NB4 (cell line): ENCODE results near the gene TUBGCP3.

Experiments
- DNase-seq: peaks from one replicate; pipeline ENCODE4 v3.0.0; 2010; ENCODE audit warnings: low read depth
- H3K4me3 ChIP-seq: one replicate; pipeline ENCODE4 v1.5.1; 2011; ENCODE audit warnings: mild to moderate bottlenecking, low read depth, low read length, moderate library complexity
- MYC ChIP-seq: IDR thresholded peaks from 2 replicates; pipeline ENCODE4 v1.6.1; 2011; ENCODE audit warnings: low read depth, low read length
- POLR2A ChIP-seq: IDR thresholded peaks from 2 replicates; pipeline ENCODE4 v1.6.1; 2011; ENCODE audit warnings: mild to moderate bottlenecking; ENCODE audit not compliant: insufficient read length; ENCODE audit errors: extremely low read depth
- TF ChIP-seq, protein P1 (sequence below): IDR thresholded peaks from one replicate; pipeline ENCODE4 v1.5.1; 2012; ENCODE audit warnings: low read depth, low read length
- TF ChIP-seq, protein P2 (sequence below): IDR thresholded peaks from 2 replicates; pipeline ENCODE4 v1.6.1; 2011; ENCODE audit warnings: low read depth, low read length

TUBGCP3 gene

DNA sequence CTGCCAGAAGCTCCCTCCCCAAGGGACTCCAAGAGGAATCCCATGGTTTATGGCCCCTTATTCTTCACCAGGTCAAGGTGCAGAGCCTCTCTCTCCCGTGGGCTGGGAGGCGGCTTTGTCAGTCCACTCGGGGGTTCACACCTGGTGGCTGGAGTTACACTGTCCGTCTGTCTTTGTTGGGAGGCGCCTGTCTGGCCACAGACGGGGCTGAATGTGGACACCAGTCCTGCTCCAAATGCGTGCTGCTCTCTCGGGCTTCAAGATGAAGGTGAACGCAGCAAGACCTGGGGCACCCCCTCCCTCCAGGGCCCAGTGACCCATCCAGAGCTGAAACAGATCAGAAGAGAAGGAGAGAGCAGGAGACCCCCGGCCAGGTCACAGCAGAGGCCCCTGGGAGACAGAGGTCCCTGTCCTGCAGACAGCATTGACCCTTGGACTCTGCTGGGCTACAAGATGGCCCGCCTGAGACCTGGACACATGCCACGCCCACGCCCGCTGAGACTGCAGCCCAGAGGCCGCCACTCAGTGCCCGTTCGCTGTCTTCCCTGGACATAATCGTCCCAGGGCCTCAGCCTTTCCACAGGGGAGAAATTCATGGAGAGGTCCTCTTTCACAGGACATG is 29.9 kb upstream of the TUBGCP3 start:
- TF ChIP-seq, protein P1, sequence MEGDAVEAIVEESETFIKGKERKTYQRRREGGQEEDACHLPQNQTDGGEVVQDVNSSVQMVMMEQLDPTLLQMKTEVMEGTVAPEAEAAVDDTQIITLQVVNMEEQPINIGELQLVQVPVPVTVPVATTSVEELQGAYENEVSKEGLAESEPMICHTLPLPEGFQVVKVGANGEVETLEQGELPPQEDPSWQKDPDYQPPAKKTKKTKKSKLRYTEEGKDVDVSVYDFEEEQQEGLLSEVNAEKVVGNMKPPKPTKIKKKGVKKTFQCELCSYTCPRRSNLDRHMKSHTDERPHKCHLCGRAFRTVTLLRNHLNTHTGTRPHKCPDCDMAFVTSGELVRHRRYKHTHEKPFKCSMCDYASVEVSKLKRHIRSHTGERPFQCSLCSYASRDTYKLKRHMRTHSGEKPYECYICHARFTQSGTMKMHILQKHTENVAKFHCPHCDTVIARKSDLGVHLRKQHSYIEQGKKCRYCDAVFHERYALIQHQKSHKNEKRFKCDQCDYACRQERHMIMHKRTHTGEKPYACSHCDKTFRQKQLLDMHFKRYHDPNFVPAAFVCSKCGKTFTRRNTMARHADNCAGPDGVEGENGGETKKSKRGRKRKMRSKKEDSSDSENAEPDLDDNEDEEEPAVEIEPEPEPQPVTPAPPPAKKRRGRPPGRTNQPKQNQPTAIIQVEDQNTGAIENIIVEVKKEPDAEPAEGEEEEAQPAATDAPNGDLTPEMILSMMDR, result no peak
- TF ChIP-seq MYC (no peak), POLR2A (no peak)
- TF ChIP-seq, protein P2, sequence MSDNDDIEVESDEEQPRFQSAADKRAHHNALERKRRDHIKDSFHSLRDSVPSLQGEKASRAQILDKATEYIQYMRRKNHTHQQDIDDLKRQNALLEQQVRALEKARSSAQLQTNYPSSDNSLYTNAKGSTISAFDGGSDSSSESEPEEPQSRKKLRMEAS, result no peak
- no peak for DNase-seq
- H3K4me3 ChIP-seq, result no peak overlapping the region

DNA sequence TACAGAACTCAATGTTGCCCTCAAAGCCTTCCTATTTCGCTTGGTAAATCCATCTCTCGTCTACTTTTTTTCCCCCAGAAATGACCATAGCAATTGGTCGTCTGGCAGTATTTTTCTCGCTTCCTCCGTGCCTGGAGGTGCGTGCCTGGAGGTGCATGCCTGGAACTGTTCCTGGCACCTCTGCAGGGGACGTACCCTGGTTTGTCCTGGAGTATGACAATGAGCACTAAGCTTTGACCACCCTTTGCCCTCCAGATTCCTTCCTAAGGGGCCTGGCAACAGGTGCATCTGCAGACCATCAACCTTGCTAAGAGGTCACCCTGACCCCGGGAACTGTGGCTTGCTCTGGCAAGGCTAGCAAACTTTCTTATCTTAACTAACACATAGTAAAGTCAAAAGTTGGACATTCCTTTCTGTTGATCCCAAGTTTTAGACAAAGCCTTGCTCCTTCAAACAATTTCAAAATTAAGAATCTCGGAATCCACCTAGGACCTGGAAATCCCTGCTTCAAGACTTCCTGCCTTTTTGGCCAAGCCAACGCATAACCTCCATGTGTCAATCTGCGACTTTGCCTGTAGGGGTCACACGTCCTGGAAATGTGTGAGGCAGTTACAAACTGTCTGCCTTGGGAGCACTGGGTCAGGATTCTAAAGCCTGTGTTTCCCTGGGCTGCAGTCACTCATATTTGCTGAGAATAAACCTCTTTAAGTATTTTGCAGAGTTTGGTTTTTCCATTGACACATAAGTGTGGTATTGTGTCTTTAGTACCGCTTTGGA is 28.8 kb upstream of the TUBGCP3 start:
- DNase-seq, result peak; percentile 62
- TF ChIP-seq MYC, result peak; percentile 47; the same call in 1 of the 2 replicates
- TF ChIP-seq, protein P2, result peak; percentile 84
- TF ChIP-seq, protein P1, result peak; percentile 88
- no peak for TF ChIP-seq POLR2A

DNA sequence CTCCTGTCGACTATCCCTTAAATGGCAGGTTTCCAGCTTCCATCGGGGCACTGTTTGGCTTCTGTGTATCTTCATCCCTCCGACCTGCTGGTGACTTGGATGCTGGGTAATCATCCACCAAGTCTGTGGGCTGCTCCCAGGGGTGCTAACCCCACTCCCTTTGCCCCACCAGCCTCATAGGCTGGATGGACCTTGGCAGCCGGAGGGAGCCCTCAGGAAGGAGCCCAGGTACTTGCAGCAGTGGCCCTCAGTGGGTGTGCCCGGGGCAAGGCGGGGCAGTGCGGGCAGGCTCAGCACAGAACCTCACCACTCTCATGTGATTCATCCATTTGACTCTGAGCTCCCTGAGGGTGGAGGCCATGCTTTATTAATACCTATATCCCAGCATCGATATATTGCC is 27.4 kb upstream of the TUBGCP3 start:
- H3K4me3 ChIP-seq, result no peak overlapping the region
- TF ChIP-seq MYC (no peak), POLR2A (no peak)
- TF ChIP-seq, protein P2, result no peak
- TF ChIP-seq, protein P1, result no peak
- DNase-seq, result no peak

More for the DNA sequence above, 28.8 kb upstream of the TUBGCP3 start:
- H3K4me3 ChIP-seq, result no peak overlapping the region

DNA sequence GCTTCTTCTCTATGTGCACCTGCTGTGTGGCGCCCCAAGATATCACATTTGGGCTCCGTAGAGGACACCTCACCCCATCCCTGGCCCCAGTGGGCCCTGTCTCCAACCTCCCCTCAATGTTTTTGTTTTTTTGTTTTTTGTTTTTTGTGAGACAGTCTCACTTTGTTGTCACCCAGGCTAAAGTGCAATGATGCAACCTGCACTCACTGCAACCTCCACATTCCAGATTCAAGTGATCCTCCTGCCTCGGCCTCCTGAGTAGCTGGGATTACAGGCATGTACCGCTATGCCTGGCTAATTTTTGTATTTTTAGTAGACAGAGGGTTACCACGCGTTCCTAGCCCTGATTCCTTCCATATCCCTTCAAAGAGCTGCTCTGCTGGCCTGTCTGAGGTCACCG is 26.9 kb upstream of the TUBGCP3 start:
- DNase-seq, result no peak
- TF ChIP-seq, protein P1, result no peak
- no peak for TF ChIP-seq POLR2A
- TF ChIP-seq MYC, result no peak
- TF ChIP-seq, protein P2, result no peak
- H3K4me3 ChIP-seq, result no peak overlapping the region

DNA sequence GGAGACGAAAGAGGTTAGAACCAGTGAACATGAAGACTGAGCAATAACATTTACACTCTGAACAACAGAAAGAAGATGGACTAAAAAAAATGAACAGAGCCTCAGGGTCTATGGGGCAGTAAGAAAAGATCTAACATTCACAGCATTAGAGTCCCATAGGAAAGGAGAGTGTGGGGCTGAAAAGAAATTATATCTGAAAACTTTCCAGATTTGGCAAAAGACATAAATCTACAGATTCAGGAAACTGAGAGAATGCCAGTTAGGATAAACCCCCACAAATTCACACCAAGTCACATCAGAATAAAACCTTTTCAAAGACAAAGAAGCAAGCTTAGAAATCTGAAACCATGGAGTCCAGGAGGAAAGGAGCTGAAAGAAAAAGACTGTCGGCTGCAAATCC is 20.3 kb upstream of the TUBGCP3 start:
- TF ChIP-seq POLR2A (no peak), MYC (no peak)
- DNase-seq, result no peak
- no peak overlapping the region for H3K4me3 ChIP-seq
